ENCODE results near the gene GUK1. TPM values are rescaled to one million over a fixed set of nuclear protein-coding genes. Genes with fewer than 3 reads are reported as not detected.

GUK1 gene
- total and polyA plus RNA-seq, 2 of the 4 experiments (the other 2 are of a cell fraction), result 465 to 548 TPM

DNA sequence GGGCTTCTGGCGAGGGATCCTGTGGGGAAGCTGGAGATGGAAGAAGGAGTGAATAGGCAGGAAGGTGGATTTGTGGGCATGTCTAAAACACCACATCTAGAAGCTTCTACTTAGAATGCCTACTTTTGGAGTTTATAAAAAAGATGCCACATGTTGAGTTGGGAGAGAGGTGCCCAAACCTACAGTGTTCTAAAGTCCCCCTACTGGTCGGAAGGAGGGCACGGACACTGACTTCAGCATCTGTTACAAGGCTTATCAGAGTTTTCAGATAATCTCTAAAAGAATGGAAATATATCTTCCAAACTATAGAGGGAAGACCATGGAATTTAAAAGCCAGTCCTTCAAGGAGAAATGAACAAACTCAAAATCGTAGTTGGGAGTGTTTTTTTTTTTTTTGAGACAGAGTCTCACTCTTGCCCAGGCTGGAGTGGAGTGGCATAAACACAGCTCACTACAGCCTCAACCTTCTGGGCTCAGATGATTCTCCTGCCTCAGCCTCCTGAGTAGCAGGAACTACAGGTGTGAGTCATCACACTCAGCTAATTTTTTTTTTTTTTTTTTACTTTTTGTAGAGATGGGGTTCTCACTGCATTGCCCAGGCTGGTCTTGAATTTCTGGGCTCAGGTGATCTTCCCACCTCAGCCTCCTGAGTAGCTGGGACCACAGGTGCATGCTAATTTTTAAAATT, 40.3 kb downstream of the GUK1 start (continued):
- TF ChIP-seq, protein P1, sequence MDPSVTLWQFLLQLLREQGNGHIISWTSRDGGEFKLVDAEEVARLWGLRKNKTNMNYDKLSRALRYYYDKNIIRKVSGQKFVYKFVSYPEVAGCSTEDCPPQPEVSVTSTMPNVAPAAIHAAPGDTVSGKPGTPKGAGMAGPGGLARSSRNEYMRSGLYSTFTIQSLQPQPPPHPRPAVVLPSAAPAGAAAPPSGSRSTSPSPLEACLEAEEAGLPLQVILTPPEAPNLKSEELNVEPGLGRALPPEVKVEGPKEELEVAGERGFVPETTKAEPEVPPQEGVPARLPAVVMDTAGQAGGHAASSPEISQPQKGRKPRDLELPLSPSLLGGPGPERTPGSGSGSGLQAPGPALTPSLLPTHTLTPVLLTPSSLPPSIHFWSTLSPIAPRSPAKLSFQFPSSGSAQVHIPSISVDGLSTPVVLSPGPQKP (IDR thresholded peaks at IDR 0.05; ENCODE audit: borderline replicate concordance, low read depth, low read length), result no peak

DNA sequence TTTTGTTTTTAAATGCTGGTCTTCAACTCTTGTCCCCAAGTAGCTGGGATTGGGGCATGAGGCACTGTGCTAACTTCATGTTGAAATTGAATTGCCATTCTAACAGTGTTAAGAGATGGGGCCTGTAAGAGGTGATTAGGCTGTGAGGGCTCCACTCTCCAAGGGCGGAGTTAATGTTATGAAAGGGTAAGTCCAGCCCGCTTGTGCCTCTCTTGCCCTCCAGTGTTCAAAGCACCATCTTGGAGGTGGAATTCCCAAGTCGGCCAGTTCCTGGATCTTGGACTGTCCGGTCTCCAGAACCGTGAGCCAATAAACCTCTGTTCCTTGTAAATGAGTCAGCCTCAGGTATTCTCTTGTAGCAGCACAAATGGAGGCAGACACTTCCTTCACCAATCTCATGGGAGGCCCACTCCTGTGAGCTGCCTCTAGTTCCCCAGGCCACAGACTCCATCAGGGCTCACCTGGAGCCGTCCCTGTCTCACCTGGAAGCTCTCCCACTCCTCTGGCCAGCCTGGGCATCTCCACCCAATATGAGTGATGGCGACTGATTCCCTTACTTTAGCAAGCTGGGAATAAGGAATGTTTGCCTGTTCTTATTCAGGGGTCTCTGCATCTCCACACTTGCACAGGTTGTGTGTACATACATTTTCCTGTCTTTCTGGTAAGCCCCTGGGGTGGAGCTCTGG, 41.0 kb downstream of the GUK1 start:
- Histone ChIP-seq H4K20me1 (ENCODE audit: insufficient read depth, low read length) (no peaks in the 10 kb centered on the region), H3K56ac (ENCODE audit: extremely low read depth, insufficient read depth, low read length) (no peak overlapping the region), H2BK120ac (ENCODE audit: low read depth, low read length) (0 out of 2 replicates have a peak overlapping the region, but pooled peaks have one; percentile 3), H3K23ac (ENCODE audit: low read depth, low read length) (no peak overlapping the region), H3K4me1 (ENCODE audit: control insufficient read depth, insufficient read depth, low read length) (peaks cover 11% of the 10 kb centered on the region), H3K9ac (ENCODE audit: low read depth, low read length) (no peak overlapping the region), H2AFZ (replicated peaks; ENCODE audit: low read length, poor library complexity) (no peak overlapping the region), H3K9me3 (ENCODE audit: control insufficient read depth, insufficient read depth, low read length) (0 out of 2 replicates have a peak, but pooled peaks cover 2% of the 10 kb centered on the region), H4K91ac (ENCODE audit: insufficient read depth, low read depth, low read length) (no peak overlapping the region), H3K9me1 (ENCODE audit: insufficient read depth, low read length) (peaks cover 18% of the 10 kb centered on the region), H3K79me1 (ENCODE audit: low read depth in 1 of 2, low read length in 2 of 2) (peaks cover 6 to 22% of the 10 kb centered on the region in 2 experiments; a peak in 3 of 4 replicates), H2AK5ac (ENCODE audit: low read depth, low read length) (0 out of 2 replicates have a peak overlapping the region, but pooled peaks have one; percentile 15), H3K4ac (ENCODE audit: low read depth, low read length) (no peak overlapping the region), H3K27me3 (ENCODE audit: control insufficient read depth, insufficient read depth, low read length) (no peaks in the 10 kb centered on the region), H2BK20ac (ENCODE audit: low read depth, low read length) (0 out of 2 replicates have a peak overlapping the region, but pooled peaks have one; percentile 22), H3K27ac (ENCODE audit: insufficient read depth, low read length) (no peak overlapping the region), H2BK5ac (ENCODE audit: low read depth, low read length, poor library complexity, severe bottlenecking) (no peak overlapping the region), H4K8ac (ENCODE audit: low read depth in 2 of 2, low read length in 2 of 2) (no peak overlapping the region), H3K4me3 (ENCODE audit: insufficient read depth, low read depth, low read length) (no peak overlapping the region), H3K18ac (ENCODE audit: low read depth, low read length) (no peak overlapping the region), H2BK15ac (ENCODE audit: low read depth, low read length) (peak overlapping the region; percentile 58; the same call in 1 of the 3 replicates), H2AK9ac (replicated peaks; ENCODE audit: low read depth, low read length, poor library complexity) (peak overlapping the region; percentile 72), H4K5ac (ENCODE audit: low read depth, low read length) (no peak overlapping the region), H3K36me3 (ENCODE audit: control insufficient read depth, insufficient read depth, low read length) (no peaks in the 10 kb centered on the region), H3K14ac (replicated peaks; ENCODE audit: low read depth, low read length) (no peak overlapping the region), H3K4me2 (ENCODE audit: low read depth, low read length) (no peak overlapping the region)
- BruUV-seq (replicated peaks), result no TSS peak
- ATAC-seq (ENCODE audit: low read depth), result no peak
- ChIA-PET CTCF (interaction anchor here (0.6 kb wide), 1 partner anchor 296 kb away, joined by 6 read pairs; no protein-coding TSS in a partner anchor), POLR2A (ENCODE audit: unreplicated experiment) (no interaction called here)
- WGBS, 2 experiments (ENCODE audit: extremely low coverage in 2 of 2, insufficient read length in 1 of 2), result 95% methylated on average over 3 of the region's 7 CpGs; no CpG with 5 or more reads in 1 of the 2 experiments
- no peak for DNase-seq
- in situ Hi-C loops (cut with MboI; ENCODE audit: low sequenced_read_pairs) (no loop called here), intact Hi-C loops (cut with micrococcal nuclease) (no loop called here), dilution Hi-C loops (cut with HindIII; ENCODE audit: low sequenced_read_pairs, unreplicated experiment) (no loop called here)
- no peak for TF ChIP-seq RCOR1 (IDR thresholded peaks at IDR 0.05; ENCODE audit: insufficient replicate concordance, low read length)
- TF ChIP-seq NFE2L2 (IDR thresholded peaks at IDR 0.05; ENCODE audit: low read depth, low read length), result no peak
- TF ChIP-seq RAD21 (IDR thresholded peaks at IDR 0.05; ENCODE audit: low read length), result no peak
- TF ChIP-seq CEBPB (IDR thresholded peaks at IDR 0.05; ENCODE audit: low read depth, low read length), result no peak
- TF ChIP-seq, protein P2, sequence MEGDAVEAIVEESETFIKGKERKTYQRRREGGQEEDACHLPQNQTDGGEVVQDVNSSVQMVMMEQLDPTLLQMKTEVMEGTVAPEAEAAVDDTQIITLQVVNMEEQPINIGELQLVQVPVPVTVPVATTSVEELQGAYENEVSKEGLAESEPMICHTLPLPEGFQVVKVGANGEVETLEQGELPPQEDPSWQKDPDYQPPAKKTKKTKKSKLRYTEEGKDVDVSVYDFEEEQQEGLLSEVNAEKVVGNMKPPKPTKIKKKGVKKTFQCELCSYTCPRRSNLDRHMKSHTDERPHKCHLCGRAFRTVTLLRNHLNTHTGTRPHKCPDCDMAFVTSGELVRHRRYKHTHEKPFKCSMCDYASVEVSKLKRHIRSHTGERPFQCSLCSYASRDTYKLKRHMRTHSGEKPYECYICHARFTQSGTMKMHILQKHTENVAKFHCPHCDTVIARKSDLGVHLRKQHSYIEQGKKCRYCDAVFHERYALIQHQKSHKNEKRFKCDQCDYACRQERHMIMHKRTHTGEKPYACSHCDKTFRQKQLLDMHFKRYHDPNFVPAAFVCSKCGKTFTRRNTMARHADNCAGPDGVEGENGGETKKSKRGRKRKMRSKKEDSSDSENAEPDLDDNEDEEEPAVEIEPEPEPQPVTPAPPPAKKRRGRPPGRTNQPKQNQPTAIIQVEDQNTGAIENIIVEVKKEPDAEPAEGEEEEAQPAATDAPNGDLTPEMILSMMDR (conservative IDR thresholded peaks at IDR 0.05; ENCODE audit: low read depth, low read length), result no peak
- no peak for TF ChIP-seq FOS (IDR thresholded peaks at IDR 0.05; ENCODE audit: low read depth, low read length)
- TF ChIP-seq, protein P1 (IDR thresholded peaks at IDR 0.05; ENCODE audit: borderline replicate concordance, low read depth, low read length), result no peak
- no peak for TF ChIP-seq RFX5 (IDR thresholded peaks at IDR 0.05; ENCODE audit: low read depth, low read length)
- no peak for TF ChIP-seq MAFK (IDR thresholded peaks at IDR 0.05; ENCODE audit: low read depth, low read length)
- TF ChIP-seq CHD1 (IDR thresholded peaks at IDR 0.05; ENCODE audit: low read depth, low read length), result no peak
